Mucosa of rectum (tissue), 2 donors: ENCODE results near the gene TMPRSS2.

Source experiments
- H3K27ac ChIP-seq, 2 donors: one replicate each; pipeline ENCODE4 v1.7.0; 2013; ENCODE audit warnings: inconsistent platforms in 2 of 2, low read depth in 2 of 2, low read length in 2 of 2
- H3K27me3 ChIP-seq, 2 donors: one replicate each; pipeline ENCODE4 v1.7.0; 2013; ENCODE audit warnings: low read length in 2 of 2; ENCODE audit not compliant: control insufficient read depth in 2 of 2, insufficient read depth in 2 of 2
- H3K36me3 ChIP-seq, 2 donors: one replicate each; pipeline ENCODE4 v1.7.0; 2013; ENCODE audit warnings: low read length in 2 of 2; ENCODE audit not compliant: control insufficient read depth in 2 of 2, insufficient read depth in 2 of 2
- H3K4me1 ChIP-seq, 2 donors: one replicate each; pipeline ENCODE4 v1.7.0; 2013; ENCODE audit warnings: low read length in 2 of 2, mild to moderate bottlenecking in 1 of 2; ENCODE audit not compliant: control insufficient read depth in 2 of 2, insufficient read depth in 2 of 2
- H3K4me3 ChIP-seq, 2 donors: one replicate each; pipeline ENCODE4 v1.7.0; 2013; ENCODE audit warnings: low read length in 2 of 2
- H3K9ac ChIP-seq, 2 donors: one replicate each; pipeline ENCODE4 v1.7.0; 2013; ENCODE audit warnings: low read length in 2 of 2, low read depth in 1 of 2, mild to moderate bottlenecking in 1 of 2
- H3K9me3 ChIP-seq, 2 donors: one replicate each; pipeline ENCODE4 v1.7.0; 2013; ENCODE audit warnings: low read length in 2 of 2; ENCODE audit not compliant: control insufficient read depth in 2 of 2
- donor health status: healthy.
- donor health status: Normal muscosa, but diverticular disease.

The TMPRSS2 gene

GRCh38 chr21:41488080-41488479, 19.9 kb downstream of the TMPRSS2 start:
- Histone ChIP-seq H3K27me3 (no peaks in the 10 kb centered on the region), H3K27ac (no peak overlapping the region), H3K9me3 (no peaks in the 10 kb centered on the region), H3K9ac (no peak overlapping the region), H3K4me1 (no peaks in the 10 kb centered on the region), H3K36me3 (peaks cover 54 to 76% of the 10 kb centered on the region in 2 donors), H3K4me3 (no peak overlapping the region)

- no peaks in the 10 kb centered on the region for H3K27me3 ChIP-seq
- H3K36me3 ChIP-seq, result peaks cover 60 to 78% of the 10 kb centered on the region in 2 donors
- H3K27ac ChIP-seq, result no peak overlapping the region
- no peak overlapping the region for H3K9ac ChIP-seq
- H3K9me3 ChIP-seq, result no peaks in the 10 kb centered on the region
- peaks cover 0 to 3% of the 10 kb centered on the region in 2 donors for H3K4me1 ChIP-seq
- no peak overlapping the region for H3K4me3 ChIP-seq
These were observed 20.9 kb downstream of the TMPRSS2 start for GRCh38 chr21:41487082-41487481.

DNA sequence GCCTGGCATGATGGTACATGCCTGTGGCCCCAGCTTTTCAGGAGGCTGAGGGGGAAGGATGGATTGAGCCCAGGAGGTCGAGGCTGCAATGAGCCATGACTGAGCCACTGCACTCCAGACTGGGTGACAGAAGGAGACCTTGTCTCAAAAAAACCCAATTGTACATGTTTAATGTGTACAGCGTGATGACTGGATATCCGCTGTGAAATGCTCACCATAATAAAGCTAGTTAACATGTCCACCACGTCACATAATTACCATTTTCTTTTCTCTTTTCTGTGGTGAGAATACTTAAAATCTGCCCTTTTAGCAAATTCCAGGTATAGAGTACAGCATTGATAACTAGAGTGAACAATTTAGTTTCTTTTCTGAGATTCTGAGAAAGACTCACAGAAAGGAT, 24.0 kb downstream of the TMPRSS2 start:
- peaks cover 8 to 17% of the 10 kb centered on the region in 2 donors for H3K4me1 ChIP-seq
- H3K9ac ChIP-seq, result no peak overlapping the region
- no peak overlapping the region for H3K4me3 ChIP-seq
- H3K36me3 ChIP-seq, result peaks cover 64 to 79% of the 10 kb centered on the region in 2 donors
- no peak overlapping the region for H3K27ac ChIP-seq
- H3K9me3 ChIP-seq, result no peaks in the 10 kb centered on the region
- H3K27me3 ChIP-seq, result no peaks in the 10 kb centered on the region

DNA sequence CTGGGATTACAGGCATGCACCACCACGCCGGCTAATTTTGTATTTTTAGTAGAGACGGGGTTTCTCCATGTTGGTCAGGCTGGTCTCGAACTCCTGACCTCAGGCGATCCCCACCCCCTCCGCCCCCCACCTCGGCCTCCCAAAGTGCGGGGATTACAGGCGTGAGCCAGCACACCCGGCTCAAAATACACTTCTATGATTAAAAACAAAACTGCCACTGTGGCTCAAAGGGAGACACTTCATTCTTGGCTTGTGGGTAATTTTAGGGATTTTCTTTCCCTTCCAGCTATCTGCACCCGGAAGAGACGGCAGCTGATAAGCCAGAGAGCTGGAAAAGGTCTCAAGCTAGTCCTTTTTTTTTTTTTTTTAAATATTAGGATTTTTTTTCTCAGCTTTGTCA, 24.5 kb downstream of the TMPRSS2 start:
- no peak overlapping the region for H3K9ac ChIP-seq

GRCh38 chr21:41482980-41483379, 25.0 kb downstream of the TMPRSS2 start:
- no peaks in the 10 kb centered on the region for H3K27me3 ChIP-seq
- peaks cover 17 to 26% of the 10 kb centered on the region in 2 donors for H3K4me1 ChIP-seq
- no peak overlapping the region for H3K27ac ChIP-seq

More for the DNA sequence above, 24.5 kb downstream of the TMPRSS2 start:
- Histone ChIP-seq H3K4me1 (peaks cover 13 to 22% of the 10 kb centered on the region in 2 donors), H3K9me3 (no peaks in the 10 kb centered on the region), H3K27ac (no peak overlapping the region), H3K36me3 (peaks cover 66 to 79% of the 10 kb centered on the region in 2 donors), H3K4me3 (no peak overlapping the region), H3K27me3 (no peaks in the 10 kb centered on the region)

DNA sequence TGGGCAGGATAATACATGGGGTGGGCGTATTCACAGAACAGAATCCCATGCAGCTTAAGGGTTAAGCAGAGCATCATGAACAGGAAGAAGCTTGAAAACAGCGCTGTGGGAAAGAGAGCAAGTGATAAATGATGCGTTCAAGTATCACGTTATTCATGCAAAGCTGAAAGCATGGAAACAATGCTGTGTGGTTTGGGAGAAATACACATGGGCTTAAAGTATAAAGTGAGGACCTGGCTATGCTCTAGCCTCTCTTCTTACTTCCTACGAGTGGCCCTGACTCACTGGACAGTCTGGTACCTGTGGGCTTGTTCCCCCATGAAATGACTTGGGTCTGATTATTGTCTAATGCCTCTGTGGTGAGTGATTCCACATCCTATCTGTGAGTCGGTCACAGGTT, 25.7 kb downstream of the TMPRSS2 start:
- H3K4me3 ChIP-seq, result no peak overlapping the region
- H3K9ac ChIP-seq, result no peak overlapping the region
- H3K9me3 ChIP-seq, result no peaks in the 10 kb centered on the region
- peaks cover 61 to 82% of the 10 kb centered on the region in 2 donors for H3K36me3 ChIP-seq
- no peaks in the 10 kb centered on the region for H3K27me3 ChIP-seq
- H3K27ac ChIP-seq, result no peak overlapping the region
- H3K4me1 ChIP-seq, result peaks cover 19 to 26% of the 10 kb centered on the region in 2 donors

More at GRCh38 chr21:41482980-41483379, 25.0 kb downstream of the TMPRSS2 start:
- H3K9me3 ChIP-seq, result no peaks in the 10 kb centered on the region
- peaks cover 65 to 79% of the 10 kb centered on the region in 2 donors for H3K36me3 ChIP-seq
- H3K4me3 ChIP-seq, result no peak overlapping the region
- H3K9ac ChIP-seq, result no peak overlapping the region

GRCh38 chr21:41481191-41481590, 26.8 kb downstream of the TMPRSS2 start:
- H3K4me3 ChIP-seq, result no peak overlapping the region
- H3K27ac ChIP-seq, result no peak overlapping the region
- H3K36me3 ChIP-seq, result peaks cover 64 to 84% of the 10 kb centered on the region in 2 donors

DNA sequence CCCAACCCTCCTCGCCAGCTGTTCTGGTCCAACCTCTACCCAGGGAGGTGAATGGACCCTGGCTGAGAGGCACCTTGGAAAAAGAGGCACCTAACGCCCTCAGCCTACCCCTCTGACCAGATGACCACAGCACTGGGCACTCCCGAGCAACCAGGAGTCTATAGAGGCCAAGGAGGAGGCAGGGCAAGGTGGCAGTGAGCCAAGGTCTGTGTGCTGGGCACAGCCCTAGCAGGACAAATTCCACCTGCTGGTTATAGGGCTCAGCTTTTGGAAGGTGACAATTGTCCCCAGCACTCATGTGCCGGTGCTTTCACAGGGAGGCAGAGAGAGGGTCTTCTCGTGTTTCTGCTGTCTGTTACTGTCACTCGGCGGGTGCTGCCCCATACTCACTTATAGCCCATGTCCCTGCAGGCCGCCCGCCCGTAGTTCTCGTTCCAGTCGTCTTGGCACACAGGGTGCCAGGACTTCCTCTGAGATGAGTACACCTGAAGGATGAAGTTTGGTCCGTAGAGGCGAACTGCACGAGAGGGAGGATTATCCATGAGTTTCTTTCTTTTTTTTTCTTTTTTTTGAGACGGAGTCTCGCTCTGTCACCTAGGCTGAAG, 27.8 kb downstream of the TMPRSS2 start:
- peak overlapping the region in 1 of 2 donors; percentile 39 for H3K27ac ChIP-seq
- H3K36me3 ChIP-seq, result peaks cover 63 to 80% of the 10 kb centered on the region in 2 donors
- no peaks in the 10 kb centered on the region for H3K27me3 ChIP-seq
- H3K4me1 ChIP-seq, result peaks cover 19 to 26% of the 10 kb centered on the region in 2 donors
- H3K9ac ChIP-seq, result no peak overlapping the region
- H3K9me3 ChIP-seq, result no peaks in the 10 kb centered on the region
- no peak overlapping the region for H3K4me3 ChIP-seq

More at GRCh38 chr21:41481191-41481590, 26.8 kb downstream of the TMPRSS2 start:
- Histone ChIP-seq H3K4me1 (peaks cover 19 to 26% of the 10 kb centered on the region in 2 donors), H3K9ac (no peak overlapping the region), H3K27me3 (no peaks in the 10 kb centered on the region), H3K9me3 (no peaks in the 10 kb centered on the region)

- peak overlapping the region in 1 of 2 donors; percentile 39 for H3K27ac ChIP-seq
These were observed 28.3 kb downstream of the TMPRSS2 start for GRCh38 chr21:41479686-41480085.

DNA sequence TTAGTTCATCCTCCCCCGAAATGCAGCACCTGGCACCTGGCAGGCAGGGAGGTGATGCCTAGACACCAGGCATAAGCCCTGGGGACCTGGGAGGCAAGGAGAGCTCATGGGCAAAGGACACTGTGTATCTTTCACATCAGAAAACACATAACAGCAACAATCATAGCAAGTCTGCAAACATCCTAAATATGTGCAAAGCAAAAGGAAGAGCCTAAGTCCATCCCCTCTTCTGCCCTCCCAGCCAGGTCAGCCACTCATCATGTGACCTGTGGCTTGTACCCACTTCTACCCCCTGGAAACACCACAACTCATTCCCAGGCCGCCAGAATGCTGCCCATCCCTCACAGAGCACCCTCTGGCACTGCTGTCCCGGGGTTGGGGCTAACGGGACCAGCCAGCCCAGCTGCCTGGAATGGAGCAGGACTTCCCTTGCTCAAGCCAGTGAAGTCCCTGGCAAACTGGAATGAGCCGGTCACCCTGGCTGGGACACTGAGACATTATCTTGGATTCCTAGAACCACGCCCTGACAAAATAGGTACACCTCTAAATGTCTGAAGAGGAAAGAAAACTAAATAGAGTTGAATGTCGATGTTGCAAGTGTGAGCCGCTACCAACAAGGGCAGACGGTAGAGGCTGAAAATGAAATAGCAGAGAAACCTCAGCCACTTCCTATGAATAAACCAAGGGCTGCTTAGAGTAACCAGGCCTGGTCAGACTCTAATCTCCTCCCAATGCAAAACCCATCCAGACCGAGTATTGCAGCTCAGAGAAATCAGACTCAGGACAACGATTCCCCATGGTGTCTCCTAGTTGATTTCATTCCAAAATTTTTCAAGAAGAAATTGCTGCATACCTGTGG, 29.4 kb downstream of the TMPRSS2 start:
- Histone ChIP-seq H3K4me1 (peaks cover 19 to 26% of the 10 kb centered on the region in 2 donors), H3K4me3 (no peak overlapping the region), H3K36me3 (peaks cover 53 to 64% of the 10 kb centered on the region in 2 donors), H3K27ac (peak overlapping the region; percentile 23 to 33), H3K9ac (no peak overlapping the region), H3K27me3 (no peaks in the 10 kb centered on the region), H3K9me3 (no peaks in the 10 kb centered on the region)

More at GRCh38 chr21:41479686-41480085, 28.3 kb downstream of the TMPRSS2 start:
- Histone ChIP-seq H3K27me3 (no peaks in the 10 kb centered on the region), H3K9ac (no peak overlapping the region), H3K36me3 (peaks cover 62 to 75% of the 10 kb centered on the region in 2 donors), H3K4me1 (peaks cover 19 to 26% of the 10 kb centered on the region in 2 donors), H3K4me3 (no peak overlapping the region), H3K9me3 (no peaks in the 10 kb centered on the region)
